Measurements from ENCODE around the gene FDCSP. TPM values are rescaled to one million over a fixed set of nuclear protein-coding genes. Genes with fewer than 3 reads are reported as not detected.

The FDCSP gene
- total RNA-seq, 4 donors from 2014 or later = not detected

DNA sequence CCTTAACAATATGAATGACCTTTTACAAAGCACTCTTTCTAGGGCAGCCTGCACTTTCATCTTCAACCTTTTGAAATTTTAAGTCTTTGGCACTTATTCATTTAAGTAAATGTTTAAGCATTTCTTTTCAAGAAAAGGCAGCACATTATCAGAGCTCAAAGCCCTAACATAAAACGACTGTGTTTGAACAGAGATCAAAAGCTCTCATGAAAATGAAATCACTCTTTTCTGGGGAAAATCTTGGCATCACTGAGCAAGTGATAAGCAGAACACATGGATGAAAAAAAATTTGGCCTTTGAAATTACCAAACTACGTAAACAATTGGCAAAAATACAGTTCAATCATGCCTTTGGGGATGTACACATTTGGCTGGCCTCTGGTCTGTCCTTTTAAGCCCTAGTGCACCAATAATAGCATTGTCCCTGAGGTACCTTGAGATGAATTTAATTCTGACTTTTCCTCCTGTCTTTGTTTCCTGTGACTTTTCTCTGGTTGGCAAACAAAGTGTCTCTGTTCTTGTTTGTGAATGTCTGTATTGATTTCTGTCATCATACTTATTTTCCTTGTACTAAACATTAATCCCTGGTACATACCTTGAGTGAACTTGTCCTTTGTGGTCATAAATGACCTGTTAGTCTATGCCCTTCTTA lies 43.3 kb upstream of the FDCSP start:
- no peak overlapping the region for H3K4me3 ChIP-seq
- DNase-seq (ENCODE audit: extremely low spot score) = no peak
- TF ChIP-seq POLR2A (IDR thresholded peaks at IDR 0.05; ENCODE audit: low read depth) = no peak
- no peak for TF ChIP-seq POLR2AphosphoS5 (IDR thresholded peaks at IDR 0.05)
- no peak for TF ChIP-seq EP300 (IDR thresholded peaks at IDR 0.05)
- TF ChIP-seq, protein P1, sequence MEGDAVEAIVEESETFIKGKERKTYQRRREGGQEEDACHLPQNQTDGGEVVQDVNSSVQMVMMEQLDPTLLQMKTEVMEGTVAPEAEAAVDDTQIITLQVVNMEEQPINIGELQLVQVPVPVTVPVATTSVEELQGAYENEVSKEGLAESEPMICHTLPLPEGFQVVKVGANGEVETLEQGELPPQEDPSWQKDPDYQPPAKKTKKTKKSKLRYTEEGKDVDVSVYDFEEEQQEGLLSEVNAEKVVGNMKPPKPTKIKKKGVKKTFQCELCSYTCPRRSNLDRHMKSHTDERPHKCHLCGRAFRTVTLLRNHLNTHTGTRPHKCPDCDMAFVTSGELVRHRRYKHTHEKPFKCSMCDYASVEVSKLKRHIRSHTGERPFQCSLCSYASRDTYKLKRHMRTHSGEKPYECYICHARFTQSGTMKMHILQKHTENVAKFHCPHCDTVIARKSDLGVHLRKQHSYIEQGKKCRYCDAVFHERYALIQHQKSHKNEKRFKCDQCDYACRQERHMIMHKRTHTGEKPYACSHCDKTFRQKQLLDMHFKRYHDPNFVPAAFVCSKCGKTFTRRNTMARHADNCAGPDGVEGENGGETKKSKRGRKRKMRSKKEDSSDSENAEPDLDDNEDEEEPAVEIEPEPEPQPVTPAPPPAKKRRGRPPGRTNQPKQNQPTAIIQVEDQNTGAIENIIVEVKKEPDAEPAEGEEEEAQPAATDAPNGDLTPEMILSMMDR (IDR thresholded peaks at IDR 0.05) = no peak
- H3K36me3 ChIP-seq = no peaks in the 10 kb centered on the region
- WGBS = 46% methylated on average over 2 of the region's 2 CpGs
- H3K9me3 ChIP-seq = no peaks in the 10 kb centered on the region
- no peaks in the 10 kb centered on the region for H3K4me1 ChIP-seq
- no peaks in the 10 kb centered on the region for H3K27me3 ChIP-seq
- intact Hi-C loops (cut with DNase I) = no loop called here
- no peak overlapping the region for H3K27ac ChIP-seq (replicated peaks in 1 of 4)

DNA sequence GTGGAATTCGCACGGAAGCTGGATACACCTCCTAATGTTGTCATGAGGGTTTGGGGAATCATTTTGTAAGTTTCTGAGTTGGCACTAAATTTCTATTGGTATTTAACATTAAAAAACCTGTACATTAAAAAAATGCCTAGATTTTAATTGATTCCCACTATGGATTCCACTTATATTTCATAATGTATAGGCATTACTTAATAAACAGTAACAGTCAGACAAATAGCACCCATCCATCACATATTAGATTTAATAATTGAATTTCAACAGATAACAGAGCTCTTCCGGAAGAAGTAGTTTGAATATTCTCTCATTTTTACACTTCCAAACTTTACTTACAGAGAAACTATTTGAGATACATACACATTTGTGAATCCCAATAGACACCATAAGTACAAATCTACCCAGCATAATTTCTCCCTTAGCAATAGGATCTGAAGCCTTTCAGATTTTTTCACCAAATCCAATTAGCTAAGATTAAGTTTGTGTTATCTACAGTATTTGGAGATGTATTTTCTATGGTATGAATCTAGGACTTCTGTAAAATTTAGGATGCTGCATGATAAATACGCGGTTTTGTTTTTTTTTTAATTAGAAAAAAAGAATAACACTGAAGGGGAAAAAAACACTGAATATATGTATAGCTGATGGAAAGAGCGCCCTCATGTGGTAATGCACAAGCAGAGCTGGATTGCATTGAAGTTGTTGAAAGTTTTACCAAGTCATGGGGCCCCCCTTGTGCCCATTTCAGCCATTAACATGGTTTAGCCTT lies 42.6 kb upstream of the FDCSP start:
- intact Hi-C loops (cut with DNase I) = no loop called here

DNA sequence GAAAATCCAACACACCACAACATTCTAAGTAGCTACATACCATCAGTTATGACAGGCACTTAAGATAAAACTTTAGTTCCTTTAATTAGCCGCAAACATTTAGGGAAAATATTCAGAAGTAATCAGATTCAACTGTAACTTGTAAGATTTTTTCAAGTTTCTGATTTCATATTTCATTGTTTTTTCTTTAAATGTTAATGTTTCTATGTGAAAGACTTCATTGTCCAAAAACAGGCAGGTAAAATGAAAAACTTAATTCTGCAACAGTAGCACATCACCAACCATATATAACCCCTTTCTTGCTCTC lies 42.0 kb upstream of the FDCSP start:
- H3K4me1 ChIP-seq = no peaks in the 10 kb centered on the region
- WGBS = 79% methylated on average over 1 of the region's 1 CpG
- intact Hi-C loops (cut with DNase I) = no loop called here
- TF ChIP-seq POLR2A (IDR thresholded peaks at IDR 0.05; ENCODE audit: low read depth) = no peak
- TF ChIP-seq, protein P1 (IDR thresholded peaks at IDR 0.05) = no peak
- TF ChIP-seq EP300 (IDR thresholded peaks at IDR 0.05) = no peak
- TF ChIP-seq POLR2AphosphoS5 (IDR thresholded peaks at IDR 0.05) = no peak
- DNase-seq (ENCODE audit: extremely low spot score) = no peak
- no peak overlapping the region for H3K4me3 ChIP-seq
- H3K36me3 ChIP-seq = no peaks in the 10 kb centered on the region
- no peaks in the 10 kb centered on the region for H3K9me3 ChIP-seq
- no peak overlapping the region for H3K27ac ChIP-seq (replicated peaks in 1 of 4)
- no peaks in the 10 kb centered on the region for H3K27me3 ChIP-seq

More for the DNA sequence above, 42.6 kb upstream of the FDCSP start:
- Histone ChIP-seq H3K9me3 (no peaks in the 10 kb centered on the region), H3K4me3 (no peak overlapping the region), H3K4me1 (no peaks in the 10 kb centered on the region), H3K27me3 (no peaks in the 10 kb centered on the region), H3K27ac (replicated peaks in 1 of 4) (no peak overlapping the region), H3K36me3 (no peaks in the 10 kb centered on the region)
- DNase-seq (ENCODE audit: extremely low spot score) = no peak
- no peak for TF ChIP-seq EP300 (IDR thresholded peaks at IDR 0.05)
- TF ChIP-seq, protein P1 (IDR thresholded peaks at IDR 0.05) = peak in 2 of 3 experiments; percentile 21 to 39
- 64% methylated on average over 6 of the region's 6 CpGs for WGBS

DNA sequence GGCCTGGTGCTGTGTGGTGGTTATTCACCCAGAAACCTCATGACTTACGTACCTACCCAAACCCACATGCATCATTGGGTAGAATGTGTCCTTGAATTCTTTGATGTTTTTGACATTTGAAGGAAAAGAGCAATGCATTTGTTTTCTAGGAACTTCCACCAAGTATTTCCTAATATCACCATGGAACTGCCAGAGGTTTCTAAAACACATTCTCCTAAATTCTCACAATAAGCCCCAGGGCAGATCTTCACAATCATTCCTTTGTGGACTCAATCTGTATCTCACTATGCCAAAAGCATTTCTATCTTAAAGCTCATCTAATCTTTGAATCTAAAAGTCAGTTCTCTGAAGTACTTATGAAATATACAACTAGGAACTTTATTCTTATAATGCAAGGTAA lies 38.7 kb upstream of the FDCSP start:
- Histone ChIP-seq H3K9me3 (no peaks in the 10 kb centered on the region), H3K4me3 (no peak overlapping the region), H3K4me1 (no peaks in the 10 kb centered on the region), H3K36me3 (no peaks in the 10 kb centered on the region), H3K27ac (replicated peaks in 1 of 4) (no peak overlapping the region), H3K27me3 (no peaks in the 10 kb centered on the region)
- DNase-seq (ENCODE audit: extremely low spot score) = no peak
- intact Hi-C loops (cut with DNase I) = no loop called here
- no peak for TF ChIP-seq POLR2A (IDR thresholded peaks at IDR 0.05; ENCODE audit: low read depth)
- TF ChIP-seq, protein P1 (IDR thresholded peaks at IDR 0.05) = no peak
- no peak for TF ChIP-seq EP300 (IDR thresholded peaks at IDR 0.05)
- no peak for TF ChIP-seq POLR2AphosphoS5 (IDR thresholded peaks at IDR 0.05)
- WGBS = 94% methylated on average over 1 of the region's 1 CpG
